ENCODE measurements around the gene ARNT2.

Gene ARNT2

GRCh38 chr15:80495401-80495942 is 91.3 kb downstream of the ARNT2 start:
- Histone ChIP-seq H2AFZ (ENCODE audit: low read depth) (no peak overlapping the region), H3K36me3 (ENCODE audit: insufficient read depth) (no peaks in the 10 kb centered on the region), H3K4me2 (no peak overlapping the region), H3K27me3 (ENCODE audit: insufficient read depth, low read depth) (no peaks in the 10 kb centered on the region), H3K4me1 (ENCODE audit: low read depth, poor library complexity, severe bottlenecking) (no peaks in the 10 kb centered on the region), H3K4me3 (IDR thresholded peaks at IDR 0.05; ENCODE audit: insufficient read depth, low read depth, low read length) (no peak overlapping the region), H3K27ac (no peak overlapping the region), H3K9ac (no peak overlapping the region), H3K79me2 (ENCODE audit: insufficient read depth, low read depth) (no peaks in the 10 kb centered on the region), H4K20me1 (ENCODE audit: insufficient read depth) (no peaks in the 10 kb centered on the region)
- TF ChIP-seq, protein P1, sequence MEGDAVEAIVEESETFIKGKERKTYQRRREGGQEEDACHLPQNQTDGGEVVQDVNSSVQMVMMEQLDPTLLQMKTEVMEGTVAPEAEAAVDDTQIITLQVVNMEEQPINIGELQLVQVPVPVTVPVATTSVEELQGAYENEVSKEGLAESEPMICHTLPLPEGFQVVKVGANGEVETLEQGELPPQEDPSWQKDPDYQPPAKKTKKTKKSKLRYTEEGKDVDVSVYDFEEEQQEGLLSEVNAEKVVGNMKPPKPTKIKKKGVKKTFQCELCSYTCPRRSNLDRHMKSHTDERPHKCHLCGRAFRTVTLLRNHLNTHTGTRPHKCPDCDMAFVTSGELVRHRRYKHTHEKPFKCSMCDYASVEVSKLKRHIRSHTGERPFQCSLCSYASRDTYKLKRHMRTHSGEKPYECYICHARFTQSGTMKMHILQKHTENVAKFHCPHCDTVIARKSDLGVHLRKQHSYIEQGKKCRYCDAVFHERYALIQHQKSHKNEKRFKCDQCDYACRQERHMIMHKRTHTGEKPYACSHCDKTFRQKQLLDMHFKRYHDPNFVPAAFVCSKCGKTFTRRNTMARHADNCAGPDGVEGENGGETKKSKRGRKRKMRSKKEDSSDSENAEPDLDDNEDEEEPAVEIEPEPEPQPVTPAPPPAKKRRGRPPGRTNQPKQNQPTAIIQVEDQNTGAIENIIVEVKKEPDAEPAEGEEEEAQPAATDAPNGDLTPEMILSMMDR (conservative IDR thresholded peaks at IDR 0.05; ENCODE audit: low read depth, low read length) = no peak

GRCh38 chr15:80496096-80496495 is 91.9 kb downstream of the ARNT2 start:
- H3K4me3 ChIP-seq (IDR thresholded peaks at IDR 0.05; ENCODE audit: insufficient read depth, low read depth, low read length) = no peak overlapping the region
- H2AFZ ChIP-seq (ENCODE audit: low read depth) = no peak overlapping the region
- H3K27me3 ChIP-seq (ENCODE audit: insufficient read depth, low read depth) = no peaks in the 10 kb centered on the region
- H3K9ac ChIP-seq = no peak overlapping the region
- H3K4me2 ChIP-seq = no peak overlapping the region
- no peaks in the 10 kb centered on the region for H3K36me3 ChIP-seq (ENCODE audit: insufficient read depth)
- TF ChIP-seq, protein P1 (conservative IDR thresholded peaks at IDR 0.05; ENCODE audit: low read depth, low read length) = no peak
- H3K27ac ChIP-seq = no peak overlapping the region
- no peaks in the 10 kb centered on the region for H3K79me2 ChIP-seq (ENCODE audit: insufficient read depth, low read depth)
- H4K20me1 ChIP-seq (ENCODE audit: insufficient read depth) = no peaks in the 10 kb centered on the region
- H3K4me1 ChIP-seq (ENCODE audit: low read depth, poor library complexity, severe bottlenecking) = no peaks in the 10 kb centered on the region

- Histone ChIP-seq H4K20me1 (ENCODE audit: insufficient read depth) (no peaks in the 10 kb centered on the region), H3K79me2 (ENCODE audit: insufficient read depth, low read depth) (no peaks in the 10 kb centered on the region), H3K4me2 (no peak overlapping the region), H2AFZ (ENCODE audit: low read depth) (no peak overlapping the region), H3K4me3 (IDR thresholded peaks at IDR 0.05; ENCODE audit: insufficient read depth, low read depth, low read length) (no peak overlapping the region), H3K36me3 (ENCODE audit: insufficient read depth) (no peaks in the 10 kb centered on the region), H3K27ac (no peak overlapping the region), H3K9ac (no peak overlapping the region), H3K27me3 (ENCODE audit: insufficient read depth, low read depth) (no peaks in the 10 kb centered on the region), H3K4me1 (ENCODE audit: low read depth, poor library complexity, severe bottlenecking) (no peaks in the 10 kb centered on the region)
- TF ChIP-seq, protein P1 (conservative IDR thresholded peaks at IDR 0.05; ENCODE audit: low read depth, low read length) = no peak
Measured at GRCh38 chr15:80497221-80497620, 93.0 kb downstream of the ARNT2 start.

DNA sequence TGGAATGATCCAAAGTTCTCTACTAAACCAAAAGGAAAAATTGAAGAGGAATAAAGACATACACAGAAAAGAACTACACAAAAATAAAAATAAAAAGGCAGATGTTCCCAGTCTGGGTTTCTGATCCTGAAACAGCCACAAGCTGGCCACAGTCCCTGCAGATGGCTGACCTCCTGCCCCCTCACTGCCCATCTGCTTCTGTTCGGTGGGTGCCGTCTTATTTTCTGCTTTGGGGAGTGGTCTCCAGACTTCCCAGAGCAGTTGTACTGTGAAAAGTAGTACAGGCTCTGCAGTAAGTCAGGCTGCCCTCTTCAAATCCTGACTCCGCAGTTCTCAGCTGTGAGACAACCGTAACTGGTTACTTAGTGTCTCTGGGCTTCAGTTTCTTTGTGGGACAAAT is 94.5 kb downstream of the ARNT2 start:
- Histone ChIP-seq H4K20me1 (ENCODE audit: insufficient read depth) (no peaks in the 10 kb centered on the region), H3K4me2 (no peak overlapping the region), H3K4me1 (ENCODE audit: low read depth, poor library complexity, severe bottlenecking) (no peaks in the 10 kb centered on the region), H3K9ac (no peak overlapping the region), H3K79me2 (ENCODE audit: insufficient read depth, low read depth) (no peaks in the 10 kb centered on the region), H3K36me3 (ENCODE audit: insufficient read depth) (no peaks in the 10 kb centered on the region), H3K27ac (no peak overlapping the region), H3K4me3 (IDR thresholded peaks at IDR 0.05; ENCODE audit: insufficient read depth, low read depth, low read length) (no peak overlapping the region), H2AFZ (ENCODE audit: low read depth) (no peak overlapping the region), H3K27me3 (ENCODE audit: insufficient read depth, low read depth) (no peaks in the 10 kb centered on the region)
- TF ChIP-seq, protein P1 (conservative IDR thresholded peaks at IDR 0.05; ENCODE audit: low read depth, low read length) = no peak

Measured in KMS-11 (cell line).